CD14-positive monocyte (primary cell): ENCODE measurements around the gene ARHGEF33. TPM values are rescaled to one million over a fixed set of nuclear protein-coding genes. Genes with fewer than 3 reads are reported as not detected.

Source experiments
- DNase-seq, 3 donors: peaks; one replicate each; pipeline ENCODE4 v3.0.0-alpha.2; 2011 to 2022
- H2AFZ ChIP-seq: 2 replicates; pipeline ENCODE4 v1.6.0; 2012; ENCODE audit warnings: mild to moderate bottlenecking, low read depth, low read length, inconsistent platforms; ENCODE audit not compliant: insufficient read depth, poor library complexity, severe bottlenecking
- H3K27ac ChIP-seq, 2 donors: 1 replicate in 1 of 2; 2 replicates in 1 of 2; pipeline ENCODE4 v1.5.1; 2012 to 2013; ENCODE audit warnings: low read length in 2 of 2, control low read depth in 1 of 2, inconsistent platforms in 1 of 2, low read depth in 1 of 2, mild to moderate bottlenecking in 1 of 2
- H3K27me3 ChIP-seq, 2 donors: one replicate each; pipeline versions ENCODE4 v1.6.0 to v1.6.1; 2011 to 2013; ENCODE audit warnings: low read length in 2 of 2; ENCODE audit not compliant: control insufficient read depth in 2 of 2, insufficient read depth in 2 of 2
- H3K36me3 ChIP-seq, 2 donors: replicated peaks in 1 of 2; 1 replicate in 1 of 2; 2 replicates in 1 of 2; pipeline versions ENCODE4 v1.5.1 to v1.6.1; 2012 to 2013; ENCODE audit warnings: low read length in 2 of 2, control low read depth in 1 of 2, inconsistent platforms in 1 of 2, mild to moderate bottlenecking in 1 of 2; ENCODE audit not compliant: insufficient read depth in 2 of 2, control insufficient read depth in 1 of 2
- H3K4me1 ChIP-seq, 2 donors: 1 replicate in 1 of 2; 2 replicates in 1 of 2; pipeline versions ENCODE4 v1.5.1 to v1.6.1; 2012 to 2013; ENCODE audit warnings: low read length in 2 of 2, control low read depth in 1 of 2, inconsistent platforms in 1 of 2, mild to moderate bottlenecking in 1 of 2, moderate library complexity in 1 of 2; ENCODE audit not compliant: insufficient read depth in 2 of 2, control insufficient read depth in 1 of 2
- H3K4me2 ChIP-seq: replicated peaks from 2 replicates; pipeline ENCODE3; 2012; ENCODE audit warnings: low read length, moderate library complexity, mild to moderate bottlenecking; ENCODE audit not compliant: poor library complexity, severe bottlenecking; ENCODE audit errors: extremely low read depth
- H3K4me3 ChIP-seq, 3 experiments: fragments of 200-600 bp in 1 of 3; sonication (generic) in 1 of 3; replicated peaks in 1 of 3; 1 replicate in 2 of 3; 2 replicates in 1 of 3; pipeline ENCODE4 v1.5.1; 2011 to 2013; ENCODE audit warnings: low read length in 3 of 3, mild to moderate bottlenecking in 3 of 3, control low read depth in 2 of 3, low read depth in 2 of 3, inconsistent platforms in 1 of 3, moderate library complexity in 1 of 3
- H3K79me2 ChIP-seq: 2 replicates; pipeline ENCODE4 v1.6.0; 2012; ENCODE audit warnings: mild to moderate bottlenecking, control low read depth, inconsistent platforms, low read length, moderate library complexity; ENCODE audit not compliant: insufficient read depth
- H3K9ac ChIP-seq: 2 replicates; pipeline ENCODE4 v1.6.0; 2017; ENCODE audit warnings: low read length, mild to moderate bottlenecking; ENCODE audit not compliant: insufficient read depth, poor library complexity, severe bottlenecking
- H3K9me3 ChIP-seq, 2 donors: replicated peaks in 1 of 2; 1 replicate in 1 of 2; 2 replicates in 1 of 2; pipeline versions ENCODE4 v1.5.1 to v1.6.1; 2012 to 2013; ENCODE audit warnings: low read length in 2 of 2, control low read depth in 1 of 2; ENCODE audit not compliant: control insufficient read depth in 1 of 2, insufficient read depth in 1 of 2
- H4K20me1 ChIP-seq: 2 replicates; pipeline ENCODE4 v1.6.0; 2012; ENCODE audit warnings: mild to moderate bottlenecking, low read length, control low read depth, moderate library complexity; ENCODE audit not compliant: insufficient read depth
- H3K27ac Mint-ChIP-seq, 7 donors: one replicate each; pipeline ENCODE4 v1.8.0; 2020; ENCODE audit warnings: mild to moderate bottlenecking in 7 of 7, mixed read lengths in 7 of 7, moderate library complexity in 6 of 7, inconsistent platforms in 2 of 7
- H3K27me3 Mint-ChIP-seq, 3 donors: one replicate each; pipeline ENCODE4 v1.8.0; 2021 to 2022; ENCODE audit warnings: low read depth in 3 of 3, mild to moderate bottlenecking in 3 of 3, mixed read lengths in 3 of 3, moderate library complexity in 3 of 3, inconsistent platforms in 1 of 3
- H3K36me3 Mint-ChIP-seq, 2 donors: one replicate each; pipeline ENCODE4 v1.8.0; 2020; ENCODE audit warnings: mixed read lengths in 2 of 2, inconsistent platforms in 1 of 2, mild to moderate bottlenecking in 1 of 2
- H3K4me1 Mint-ChIP-seq: one replicate; pipeline ENCODE4 v1.8.0; 2020; ENCODE audit warnings: mild to moderate bottlenecking, mixed read lengths
- H3K4me3 Mint-ChIP-seq, 2 donors: one replicate each; pipeline ENCODE4 v1.8.0; 2020; ENCODE audit warnings: mild to moderate bottlenecking in 2 of 2, mixed read lengths in 2 of 2, moderate library complexity in 1 of 2
- H3K9me3 Mint-ChIP-seq, 7 donors: one replicate each; pipeline ENCODE4 v1.8.0; 2020 to 2022; ENCODE audit warnings: mixed read lengths in 7 of 7, mild to moderate bottlenecking in 6 of 7, moderate library complexity in 6 of 7, inconsistent platforms in 2 of 7
- WGBS: methylation state at CpG from one replicate; pipeline ENCODE4 v1.1.5; 2013; ENCODE audit warnings: missing lambda C conversion rate; ENCODE audit not compliant: insufficient coverage; 5-methylcytosine and 5-hydroxymethylcytosine counted together
- intact Hi-C, 2 donors: fragments of 100-400 bp; cut with micrococcal nuclease; formaldehyde crosslinking; loops; one replicate each; pipeline versions ENCODE4 v1.15.0 to v1.15.1; 2023
- polyA plus RNA-seq, 3 donors: library from polyadenylated mRNA; depleted of rRNA in 1 of 3; unstranded in 2 of 3; stranded (reverse) in 1 of 3; fragments of 300-500 nt in 2 of 3; fragments of >200 nt in 1 of 3; fragmentation: Illumina TruSeq in 2 of 3; gene quantifications; 1 replicate in 2 of 3; 2 replicates in 1 of 3; pipeline ENCODE4 v1.2.3, GENCODE V29; 2012 to 2021
- TF ChIP-seq, protein P1 (sequence below): fragments of 200-600 bp; IDR thresholded peaks from one replicate; pipeline ENCODE4 v1.8.0; 2022; ENCODE audit warnings: antibody characterized with exemption, mild to moderate bottlenecking

ARHGEF33 gene
- polyA plus RNA-seq, 3 donors = 0.33 TPM; not detected in 2

DNA sequence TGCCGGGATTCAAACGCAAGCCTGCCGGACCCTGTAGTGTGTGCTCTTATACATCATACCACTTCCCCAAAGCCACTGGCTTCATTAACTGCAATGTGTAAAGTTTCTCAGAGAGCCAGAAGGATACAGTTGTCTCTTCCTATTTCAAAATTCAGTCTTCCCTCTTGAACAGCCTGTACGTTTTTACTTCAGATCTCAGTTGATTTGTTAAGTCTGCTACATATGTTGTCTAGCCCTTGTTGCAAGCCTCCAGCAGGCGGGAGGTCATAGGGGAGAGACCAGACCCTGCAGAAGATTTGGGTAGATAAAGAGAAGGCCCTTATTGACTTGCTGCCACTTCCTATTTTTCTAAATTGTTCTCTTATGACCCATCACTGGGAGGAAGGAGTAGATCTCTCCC lies 56.2 kb downstream of the ARHGEF33 start:
- H3K4me3 Mint-ChIP-seq = peak overlapping the region; percentile 48 to 75
- peaks cover 0 to 2% (median 2%) of the 10 kb centered on the region in 3 donors for H3K27me3 Mint-ChIP-seq
- WGBS = no CpG with 5 or more reads among the region's 5 CpGs
- TF ChIP-seq, protein P1, sequence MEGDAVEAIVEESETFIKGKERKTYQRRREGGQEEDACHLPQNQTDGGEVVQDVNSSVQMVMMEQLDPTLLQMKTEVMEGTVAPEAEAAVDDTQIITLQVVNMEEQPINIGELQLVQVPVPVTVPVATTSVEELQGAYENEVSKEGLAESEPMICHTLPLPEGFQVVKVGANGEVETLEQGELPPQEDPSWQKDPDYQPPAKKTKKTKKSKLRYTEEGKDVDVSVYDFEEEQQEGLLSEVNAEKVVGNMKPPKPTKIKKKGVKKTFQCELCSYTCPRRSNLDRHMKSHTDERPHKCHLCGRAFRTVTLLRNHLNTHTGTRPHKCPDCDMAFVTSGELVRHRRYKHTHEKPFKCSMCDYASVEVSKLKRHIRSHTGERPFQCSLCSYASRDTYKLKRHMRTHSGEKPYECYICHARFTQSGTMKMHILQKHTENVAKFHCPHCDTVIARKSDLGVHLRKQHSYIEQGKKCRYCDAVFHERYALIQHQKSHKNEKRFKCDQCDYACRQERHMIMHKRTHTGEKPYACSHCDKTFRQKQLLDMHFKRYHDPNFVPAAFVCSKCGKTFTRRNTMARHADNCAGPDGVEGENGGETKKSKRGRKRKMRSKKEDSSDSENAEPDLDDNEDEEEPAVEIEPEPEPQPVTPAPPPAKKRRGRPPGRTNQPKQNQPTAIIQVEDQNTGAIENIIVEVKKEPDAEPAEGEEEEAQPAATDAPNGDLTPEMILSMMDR = no peak
- Histone ChIP-seq H3K9me3 (no peaks in the 10 kb centered on the region), H2AFZ (peak overlapping the region; percentile 75), H4K20me1 (no peaks in the 10 kb centered on the region), H3K27me3 (no peaks in the 10 kb centered on the region), H3K4me2 (peak overlapping the region; percentile 37), H3K27ac (peak overlapping the region in 1 of 2 donors; percentile 63), H3K9ac (no peak overlapping the region), H3K4me1 (peaks cover 22 to 24% of the 10 kb centered on the region in 2 donors), H3K36me3 (no peaks in the 10 kb centered on the region), H3K4me3 (no peak overlapping the region), H3K79me2 (no peaks in the 10 kb centered on the region)
- peaks cover 38% of the 10 kb centered on the region for H3K4me1 Mint-ChIP-seq
- H3K27ac Mint-ChIP-seq = peak overlapping the region; percentile 37 to 85 (median 69)
- no peaks in the 10 kb centered on the region for H3K36me3 Mint-ChIP-seq
- H3K9me3 Mint-ChIP-seq = peaks cover 0 to 6% (median 4%) of the 10 kb centered on the region in 7 donors
- DNase-seq = peak; percentile 12 to 36 (median 23)
- intact Hi-C loops = no loop called here

DNA sequence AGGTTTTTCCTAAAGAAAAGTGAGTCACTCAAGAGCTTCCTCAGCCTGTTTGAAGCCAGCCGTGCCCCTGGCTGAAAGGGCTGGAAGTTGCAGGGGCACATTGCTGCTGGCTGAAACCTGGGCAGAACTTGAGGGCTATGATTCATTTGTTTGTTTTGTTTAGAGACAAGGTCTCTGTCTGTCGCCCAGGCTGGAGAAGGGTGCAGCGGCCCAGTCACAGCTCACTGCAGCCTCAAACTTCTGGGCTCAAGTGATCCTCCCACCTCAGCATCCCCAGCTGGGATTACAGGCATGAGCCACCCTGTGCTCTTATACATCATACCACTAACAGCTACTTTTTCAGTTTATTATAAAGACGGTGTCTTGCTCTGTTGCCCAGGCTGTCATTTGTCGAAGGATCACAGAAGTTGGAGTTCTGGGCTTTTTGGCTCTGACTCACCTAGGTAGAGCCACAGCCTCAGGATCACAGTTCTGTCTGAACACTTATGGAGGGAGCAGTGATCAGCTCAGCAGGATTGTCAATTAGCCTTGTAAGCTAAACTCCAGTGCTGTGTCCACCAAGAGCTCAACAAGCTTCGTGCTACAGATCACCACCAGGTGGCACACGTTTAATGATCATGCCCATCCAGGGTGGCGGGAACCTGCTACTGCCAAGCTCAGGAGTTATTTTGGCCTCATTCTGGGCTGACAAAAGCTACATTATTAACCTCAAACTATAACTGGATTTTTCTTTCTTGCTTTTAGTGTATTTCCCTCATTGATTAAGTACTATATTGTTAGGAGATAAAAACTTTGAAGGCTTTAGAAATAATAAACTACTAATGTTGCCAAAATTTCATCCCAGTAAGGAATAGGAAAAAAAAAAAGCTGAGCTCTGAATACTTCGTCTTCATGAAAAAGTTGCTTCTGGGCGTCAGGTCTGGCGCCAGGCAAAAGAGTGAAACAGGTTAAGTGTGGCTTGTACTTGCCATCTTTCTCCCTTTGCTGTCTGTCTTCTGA lies 57.9 kb downstream of the ARHGEF33 start:
- intact Hi-C loops = no loop called here
- no peak overlapping the region for H3K9ac ChIP-seq
- H3K27ac Mint-ChIP-seq = peak overlapping the region in 2 of 7 donors; percentile 4 to 36

More for the DNA sequence above, 57.9 kb downstream of the ARHGEF33 start:
- no peak overlapping the region for H3K4me2 ChIP-seq
- no peaks in the 10 kb centered on the region for H3K27me3 ChIP-seq
- no peak overlapping the region for H3K27ac ChIP-seq
- WGBS = 67% methylated on average over 8 of the region's 11 CpGs
- H2AFZ ChIP-seq = no peak overlapping the region
- Mint-ChIP-seq H3K4me3 (no peak overlapping the region), H3K4me1 (peaks cover 38% of the 10 kb centered on the region), H3K27me3 (no peaks in the 10 kb centered on the region), H3K36me3 (no peaks in the 10 kb centered on the region), H3K9me3 (peaks cover 0 to 6% (median 4%) of the 10 kb centered on the region in 7 donors)
- no peaks in the 10 kb centered on the region for H4K20me1 ChIP-seq
- H3K36me3 ChIP-seq = no peaks in the 10 kb centered on the region
- H3K9me3 ChIP-seq = no peaks in the 10 kb centered on the region
- peaks cover 22 to 24% of the 10 kb centered on the region in 2 donors for H3K4me1 ChIP-seq
- no peak overlapping the region for H3K4me3 ChIP-seq
- no peaks in the 10 kb centered on the region for H3K79me2 ChIP-seq
- TF ChIP-seq, protein P1 = peak; percentile 72
- peak; percentile 46 to 65 (median 51) for DNase-seq
